H1 (cell line): ENCODE results near the gene MYH11. TPM values are rescaled to one million over a fixed set of nuclear protein-coding genes. Genes with fewer than 3 reads are reported as not detected.
A peak's percentile ranks its signal among the peaks of the same experiment; 100 is the strongest.

Source experiments
- CTCF ChIA-PET: fragments of 300-600 bp; sonication (Branson Sonifier 250); formaldehyde crosslinking; loops from one replicate; lab custom pipeline; 2021; ENCODE audit not compliant: partially characterized antibody; lab: Charles Lee
- POLR2A ChIA-PET: fragments of 300-600 bp; sonication (Branson Sonifier 250); formaldehyde crosslinking; loops from one replicate; lab custom pipeline; 2021; ENCODE audit warnings: inconsistent platforms; ENCODE audit not compliant: partially characterized antibody; lab: Charles Lee
- DNase-seq, 2 experiments: peaks; one replicate each; pipeline versions ENCODE4 v3.0.0 to v3.0.0-alpha.2; 2010 to 2022; ENCODE audit warnings: low spot score in 2 of 2, low read depth in 1 of 2, mixed read lengths in 1 of 2
- FAIRE-seq: peaks from 2 replicates; lab custom pipeline; 2011; peaks lifted over from hg19 to GRCh38; lab: Jason Lieb, UNC
- H2AFZ ChIP-seq: 2 replicates; pipeline ENCODE4 v1.8.1; 2012; ENCODE audit warnings: low read length, inconsistent platforms
- H2AK5ac ChIP-seq: 2 replicates; pipeline ENCODE4 v1.6.1; 2013; ENCODE audit warnings: low read depth, low read length
- H2BK120ac ChIP-seq: replicated peaks from 2 replicates; pipeline ENCODE3; 2013; ENCODE audit warnings: low read depth, low read length, inconsistent platforms
- H2BK12ac ChIP-seq: 2 replicates; pipeline ENCODE4 v1.6.1; 2013; ENCODE audit warnings: low read depth, low read length
- H2BK15ac ChIP-seq: 2 replicates; pipeline ENCODE4 v1.6.1; 2013; ENCODE audit warnings: low read length
- H2BK20ac ChIP-seq: 2 replicates; pipeline ENCODE4 v1.6.1; 2013; ENCODE audit warnings: low read length
- H2BK5ac ChIP-seq: 2 replicates; pipeline ENCODE4 v1.6.1; 2013; ENCODE audit warnings: low read depth, low read length
- H3K14ac ChIP-seq: 2 replicates; pipeline ENCODE4 v1.6.1; 2013; ENCODE audit warnings: inconsistent platforms; ENCODE audit not compliant: insufficient read length
- H3K18ac ChIP-seq: 2 replicates; pipeline ENCODE4 v1.6.1; 2013; ENCODE audit warnings: low read length; ENCODE audit errors: extremely low read depth
- H3K23ac ChIP-seq: 2 replicates; pipeline ENCODE4 v1.6.1; 2013; ENCODE audit warnings: inconsistent platforms; ENCODE audit not compliant: insufficient read length
- H3K23me2 ChIP-seq: 2 replicates; pipeline ENCODE4 v1.6.1; 2013; ENCODE audit warnings: low read depth, low read length
- H3K27ac ChIP-seq: 2 replicates; pipeline ENCODE4 v1.6.1; 2011; ENCODE audit warnings: low read depth, low read length, inconsistent platforms
- H3K27me3 ChIP-seq, 4 experiments: replicated peaks in 1 of 4; 1 replicate in 1 of 4; 2 replicates in 3 of 4; pipeline versions ENCODE4 v1.6.1 to v1.8.1; 2011 to 2013; ENCODE audit warnings: low read length in 3 of 4, mild to moderate bottlenecking in 3 of 4, inconsistent platforms in 2 of 4, mixed read lengths in 2 of 4, moderate library complexity in 1 of 4; ENCODE audit not compliant: control insufficient read depth in 3 of 4, insufficient read depth in 3 of 4; ENCODE audit errors: extremely low read depth in 1 of 4
- H3K36me3 ChIP-seq, 4 experiments: 2 replicates each; pipeline versions ENCODE4 v1.6.1 to v1.8.1; 2011 to 2013; ENCODE audit warnings: mild to moderate bottlenecking in 4 of 4, low read length in 3 of 4, moderate library complexity in 2 of 4, control low read depth in 1 of 4, inconsistent platforms in 1 of 4; ENCODE audit not compliant: insufficient read depth in 4 of 4, control insufficient read depth in 2 of 4
- H3K4ac ChIP-seq: replicated peaks from 2 replicates; pipeline ENCODE3; 2013; ENCODE audit warnings: low read length, low read depth, mixed read lengths, inconsistent platforms; ENCODE audit not compliant: insufficient read length
- H3K4me1 ChIP-seq, 4 experiments: replicated peaks in 1 of 4; 1 replicate in 1 of 4; 2 replicates in 3 of 4; pipeline versions ENCODE4 v1.6.1 to v1.8.1; 2011 to 2013; ENCODE audit warnings: low read length in 3 of 4, inconsistent platforms in 2 of 4, mixed read lengths in 1 of 4; ENCODE audit not compliant: insufficient read depth in 4 of 4, control insufficient read depth in 3 of 4
- H3K4me2 ChIP-seq, 2 experiments: 2 replicates each; pipeline versions ENCODE4 v1.6.1 to v1.8.1; 2011 to 2013; ENCODE audit warnings: low read depth in 2 of 2, low read length in 2 of 2, control low read depth in 1 of 2, inconsistent platforms in 1 of 2, mild to moderate bottlenecking in 1 of 2; ENCODE audit not compliant: insufficient read depth in 1 of 2
- H3K4me3 ChIP-seq, 4 experiments: fragments of 200-600, 300-600 bp in 1 of 4; sonication (generic), shearing (Covaris generic), sonication (Bioruptor Twin) in 1 of 4; 2 replicates each; pipeline versions ENCODE4 v1.5.1 to v1.8.1; 2011 to 2016; ENCODE audit warnings: low read length in 4 of 4, low read depth in 3 of 4, control low read depth in 2 of 4, inconsistent platforms in 2 of 4, mild to moderate bottlenecking in 2 of 4, mixed read lengths in 1 of 4, moderate library complexity in 1 of 4; ENCODE audit not compliant: insufficient read depth in 2 of 4; ENCODE audit errors: extremely low read depth in 1 of 4
- H3K56ac ChIP-seq: replicated peaks from 2 replicates; pipeline ENCODE3; 2013; ENCODE audit warnings: low read depth, mild to moderate bottlenecking, mixed read lengths, low read length, inconsistent platforms; ENCODE audit not compliant: insufficient read length
- H3K79me1 ChIP-seq: 2 replicates; pipeline ENCODE4 v1.6.1; 2013; ENCODE audit warnings: low read depth, low read length, control low read depth
- H3K79me2 ChIP-seq, 2 experiments: 2 replicates each; pipeline versions ENCODE4 v1.6.1 to v1.8.1; 2012 to 2013; ENCODE audit warnings: low read length in 2 of 2, mild to moderate bottlenecking in 2 of 2, inconsistent platforms in 1 of 2; ENCODE audit not compliant: insufficient read depth in 2 of 2, control insufficient read depth in 1 of 2
- H3K9ac ChIP-seq, 4 experiments: replicated peaks in 1 of 4; 1 replicate in 1 of 4; 2 replicates in 3 of 4; pipeline versions ENCODE4 v1.6.1 to v1.8.1; 2011 to 2013; ENCODE audit warnings: low read depth in 3 of 4, low read length in 3 of 4, control low read depth in 2 of 4, mild to moderate bottlenecking in 2 of 4, moderate library complexity in 2 of 4, inconsistent platforms in 1 of 4; ENCODE audit errors: extremely low read depth in 1 of 4
- H3K9me3 ChIP-seq, 2 experiments: 2 replicates each; pipeline versions ENCODE4 v1.6.1 to v1.8.1; 2012 to 2013; ENCODE audit warnings: mild to moderate bottlenecking in 2 of 2, moderate library complexity in 2 of 2, control low read depth in 1 of 2, inconsistent platforms in 1 of 2, low read depth in 1 of 2, low read length in 1 of 2, mixed read lengths in 1 of 2; ENCODE audit not compliant: insufficient read depth in 2 of 2
- H4K20me1 ChIP-seq, 2 experiments: replicated peaks in 1 of 2; 2 replicates each; pipeline versions ENCODE3 to v1.8.1; 2011 to 2013; ENCODE audit warnings: inconsistent platforms in 2 of 2, low read length in 2 of 2, mild to moderate bottlenecking in 1 of 2; ENCODE audit not compliant: insufficient read depth in 2 of 2, control insufficient read depth in 1 of 2
- H4K5ac ChIP-seq: 2 replicates; pipeline ENCODE4 v1.6.1; 2013; ENCODE audit warnings: low read length, low read depth, mixed read lengths, inconsistent platforms; ENCODE audit not compliant: insufficient read length
- H4K8ac ChIP-seq: 2 replicates; pipeline ENCODE4 v1.8.0; 2013; ENCODE audit warnings: mild to moderate bottlenecking, moderate library complexity, low read length, inconsistent platforms; ENCODE audit not compliant: insufficient read depth; ENCODE audit errors: extremely low read depth
- H4K91ac ChIP-seq: replicated peaks from 2 replicates; pipeline ENCODE3; 2013; ENCODE audit warnings: low read length, mixed read lengths, inconsistent platforms; ENCODE audit not compliant: insufficient read length
- ATF2 ChIP-seq: IDR thresholded peaks from 2 replicates; pipeline ENCODE4 v1.6.1; 2012; ENCODE audit warnings: low read length, inconsistent platforms
- CBX8 ChIP-seq: fragments of 300-800, 300-1000 bp; sonication (generic); IDR thresholded peaks from 2 replicates; pipeline ENCODE4 v1.7.1; 2016; ENCODE audit warnings: low read depth, low read length, borderline replicate concordance
- FOSL1 ChIP-seq: IDR thresholded peaks from 2 replicates; pipeline ENCODE4 v1.6.1; 2011; ENCODE audit warnings: mild to moderate bottlenecking, low read depth, low read length, moderate library complexity; ENCODE audit not compliant: insufficient read depth
- JUND ChIP-seq: IDR thresholded peaks from 2 replicates; pipeline ENCODE4 v1.6.1; 2011; ENCODE audit warnings: mild to moderate bottlenecking, improper control_type of control experiment, low read length
- MAFK ChIP-seq: IDR thresholded peaks from 2 replicates; pipeline ENCODE4 v1.6.1; 2012; ENCODE audit warnings: low read depth, mild to moderate bottlenecking, improper control_type of control experiment, low read length
- NANOG ChIP-seq: IDR thresholded peaks from 2 replicates; pipeline ENCODE4 v1.6.1; 2011; ENCODE audit warnings: low read length, low read depth, mild to moderate bottlenecking, inconsistent platforms; ENCODE audit not compliant: insufficient read depth, poor library complexity, severe bottlenecking
- RNF2 ChIP-seq: fragments of 200-900, 300-1000 bp; sonication (generic); IDR thresholded peaks from 2 replicates; pipeline ENCODE4 v1.7.1; 2016; ENCODE audit warnings: borderline replicate concordance, low read depth, mild to moderate bottlenecking, antibody characterized with exemption, low read length; ENCODE audit not compliant: poor library complexity, severe bottlenecking; ENCODE audit errors: missing control alignments
- RXRA ChIP-seq: IDR thresholded peaks from 2 replicates; pipeline ENCODE4 v1.6.1; 2011; ENCODE audit warnings: low read depth, mild to moderate bottlenecking, low read length, moderate library complexity; ENCODE audit not compliant: insufficient read depth
- TAF7 ChIP-seq: optimal IDR thresholded peaks from 2 replicates; pipeline ENCODE3; 2011; ENCODE audit warnings: low read depth, mild to moderate bottlenecking, inconsistent platforms, low read length, moderate library complexity, borderline replicate concordance
- USF2 ChIP-seq: IDR thresholded peaks from 2 replicates; pipeline ENCODE4 v1.6.1; 2011; ENCODE audit warnings: low read length, improper control_type of control experiment
- WGBS, 2 experiments: shearing (Covaris generic) in 1 of 2; methylation state at CpG; one replicate each; pipeline versions ENCODE4 v1.1.6 to v1.1.7; 2013 to 2015; ENCODE audit warnings: low lambda C conversion rate in 2 of 2, mixed read lengths in 2 of 2, inconsistent platforms in 1 of 2, low coverage in 1 of 2, missing lambda C conversion rate in 1 of 2; ENCODE audit not compliant: insufficient replicate concordance in 2 of 2, insufficient coverage in 1 of 2, insufficient read length in 1 of 2; ENCODE audit errors: extremely low coverage in 1 of 2, missing lambda C conversion rate in 1 of 2; 5-methylcytosine and 5-hydroxymethylcytosine counted together
- polyA plus RNA-seq, 7 experiments: library from polyadenylated mRNA; depleted of rRNA in 3 of 7; stranded (reverse) in 5 of 7; unstranded in 2 of 7; fragments of >200 nt in 5 of 7; fragments of 200-250 nt in 2 of 7; gene quantifications; 1 replicate in 5 of 7; 2 replicates in 1 of 7; 4 replicates in 1 of 7; pipeline versions ENCODE4 v1.2.1 to v1.2.3, GENCODE V29; 2011 to 2013; ENCODE audit warnings: missing spikeins in 2 of 7, mixed read lengths in 2 of 7
- total RNA-seq: library from RNA; stranded (reverse); fragmentation: NEBNext Ultra II Directional; extraction: Animal tissue kit (Norgen Biotek cat#: 25700); gene quantifications from 2 replicates; pipeline ENCODE4 v1.2.1, GENCODE V29; 2021

Gene MYH11
- total and polyA plus RNA-seq, 2 of the 8 experiments (the other 6 are each of a cell fraction or from before 2014, with no cell fraction given) = 0.11 to 0.78 TPM

DNA sequence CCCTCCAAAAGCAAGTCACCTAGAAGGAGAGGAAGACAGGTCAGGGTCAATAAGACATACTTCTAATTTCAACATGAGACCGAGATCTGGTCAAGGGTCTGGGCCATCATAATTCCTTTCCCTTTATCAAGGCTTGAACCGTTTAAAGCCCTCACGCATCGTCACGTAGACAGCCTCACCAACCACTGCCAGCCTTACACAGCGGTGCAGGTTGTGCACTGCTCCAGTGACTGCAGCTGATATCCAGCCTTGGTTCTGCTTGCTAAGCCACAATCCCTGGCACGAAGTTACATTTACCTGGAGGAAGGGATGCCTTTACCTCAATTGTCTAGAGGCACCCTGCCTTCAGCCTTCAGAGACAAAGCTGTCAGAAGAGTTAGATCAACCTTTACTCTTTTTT, 85.1 kb downstream of the MYH11 start:
- H4K91ac ChIP-seq = no peak overlapping the region
- ChIA-PET POLR2A (no interaction called here), CTCF (interaction anchor here (0.7 to 2.6 kb wide), 5 partner anchors 16 to 68 kb away, joined by 3 to 10 read pairs (median 4); no protein-coding TSS in a partner anchor)
- no peak overlapping the region for H2AK5ac ChIP-seq
- no peaks in the 10 kb centered on the region for H3K9me3 ChIP-seq
- no peaks in the 10 kb centered on the region for H3K27me3 ChIP-seq
- H3K14ac ChIP-seq = no peak overlapping the region
- DNase-seq (no peak), FAIRE-seq (no peak)
- no peaks in the 10 kb centered on the region for H3K79me2 ChIP-seq
- no peak overlapping the region for H4K5ac ChIP-seq
- H2BK12ac ChIP-seq = no peak overlapping the region
- H3K23me2 ChIP-seq = peaks cover 4% of the 10 kb centered on the region; the same call in 1 of the 2 replicates
- no peaks in the 10 kb centered on the region for H3K36me3 ChIP-seq
- 91% methylated on average over 7 of the region's 7 CpGs; no CpG with 5 or more reads in 1 of the 2 experiments for WGBS, 2 experiments
- no peak overlapping the region for H3K4me3 ChIP-seq
- H3K79me1 ChIP-seq = no peaks in the 10 kb centered on the region
- H4K8ac ChIP-seq = no peak overlapping the region
- H3K4ac ChIP-seq = no peak overlapping the region
- no peak overlapping the region for H3K27ac ChIP-seq
- no peak overlapping the region for H3K4me2 ChIP-seq
- H3K18ac ChIP-seq = no peak overlapping the region
- no peaks in the 10 kb centered on the region for H3K4me1 ChIP-seq
- no peak overlapping the region for H2AFZ ChIP-seq
- peak overlapping the region; percentile 89 for H3K23ac ChIP-seq
- H2BK5ac ChIP-seq = no peak overlapping the region
- no peak overlapping the region for H2BK120ac ChIP-seq
- no peaks in the 10 kb centered on the region for H4K20me1 ChIP-seq
- no peak overlapping the region for H3K56ac ChIP-seq
- no peak overlapping the region for H3K9ac ChIP-seq
- H2BK15ac ChIP-seq = no peak overlapping the region
- no peak overlapping the region for H2BK20ac ChIP-seq
- TF ChIP-seq JUND = no peak
- no peak for TF ChIP-seq FOSL1
- TF ChIP-seq RNF2 = no peak
- no peak for TF ChIP-seq CBX8
- TF ChIP-seq NANOG = no peak
- TF ChIP-seq MAFK = no peak
- TF ChIP-seq USF2 = no peak
- TF ChIP-seq TAF7 = no peak
- TF ChIP-seq RXRA = no peak
- TF ChIP-seq ATF2 = no peak
